ENCODE results near the gene NCR1.
"Not testable (repeated sequence)": the region's sequence is repeated elsewhere in the genome, so short reads cannot be mapped to it uniquely, and the experiment has no call there.

DNA sequence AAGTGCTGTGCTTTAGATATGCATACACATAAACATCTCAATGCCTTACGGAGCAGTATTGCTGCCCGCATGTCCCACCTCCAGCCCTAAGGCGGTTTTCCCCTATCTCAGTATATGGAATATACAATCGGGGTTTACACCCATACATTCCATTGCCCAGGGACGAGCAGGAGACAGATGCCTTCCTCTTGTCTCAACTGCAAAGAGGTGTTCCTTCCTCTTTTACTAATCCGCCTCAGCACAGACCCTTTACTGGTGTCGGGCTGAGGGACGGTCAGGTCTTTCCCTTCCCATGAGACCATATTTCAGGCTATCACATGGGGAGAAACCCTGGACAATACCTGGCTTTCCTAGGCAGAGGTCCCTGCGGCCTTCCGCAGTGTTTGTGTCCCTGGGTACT, 44.6 kb downstream of the NCR1 start:
- TF ChIP-seq, protein P1, sequence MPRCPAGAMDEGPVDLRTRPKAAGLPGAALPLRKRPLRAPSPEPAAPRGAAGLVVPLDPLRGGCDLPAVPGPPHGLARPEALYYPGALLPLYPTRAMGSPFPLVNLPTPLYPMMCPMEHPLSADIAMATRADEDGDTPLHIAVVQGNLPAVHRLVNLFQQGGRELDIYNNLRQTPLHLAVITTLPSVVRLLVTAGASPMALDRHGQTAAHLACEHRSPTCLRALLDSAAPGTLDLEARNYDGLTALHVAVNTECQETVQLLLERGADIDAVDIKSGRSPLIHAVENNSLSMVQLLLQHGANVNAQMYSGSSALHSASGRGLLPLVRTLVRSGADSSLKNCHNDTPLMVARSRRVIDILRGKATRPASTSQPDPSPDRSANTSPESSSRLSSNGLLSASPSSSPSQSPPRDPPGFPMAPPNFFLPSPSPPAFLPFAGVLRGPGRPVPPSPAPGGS (IDR thresholded peaks at IDR 0.05), result not testable (repeated sequence)
- TF ChIP-seq, protein P2, sequence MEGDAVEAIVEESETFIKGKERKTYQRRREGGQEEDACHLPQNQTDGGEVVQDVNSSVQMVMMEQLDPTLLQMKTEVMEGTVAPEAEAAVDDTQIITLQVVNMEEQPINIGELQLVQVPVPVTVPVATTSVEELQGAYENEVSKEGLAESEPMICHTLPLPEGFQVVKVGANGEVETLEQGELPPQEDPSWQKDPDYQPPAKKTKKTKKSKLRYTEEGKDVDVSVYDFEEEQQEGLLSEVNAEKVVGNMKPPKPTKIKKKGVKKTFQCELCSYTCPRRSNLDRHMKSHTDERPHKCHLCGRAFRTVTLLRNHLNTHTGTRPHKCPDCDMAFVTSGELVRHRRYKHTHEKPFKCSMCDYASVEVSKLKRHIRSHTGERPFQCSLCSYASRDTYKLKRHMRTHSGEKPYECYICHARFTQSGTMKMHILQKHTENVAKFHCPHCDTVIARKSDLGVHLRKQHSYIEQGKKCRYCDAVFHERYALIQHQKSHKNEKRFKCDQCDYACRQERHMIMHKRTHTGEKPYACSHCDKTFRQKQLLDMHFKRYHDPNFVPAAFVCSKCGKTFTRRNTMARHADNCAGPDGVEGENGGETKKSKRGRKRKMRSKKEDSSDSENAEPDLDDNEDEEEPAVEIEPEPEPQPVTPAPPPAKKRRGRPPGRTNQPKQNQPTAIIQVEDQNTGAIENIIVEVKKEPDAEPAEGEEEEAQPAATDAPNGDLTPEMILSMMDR (IDR thresholded peaks at IDR 0.05), result not testable (repeated sequence)
- not testable (repeated sequence) for TF ChIP-seq PHF8 (IDR thresholded peaks at IDR 0.05; ENCODE audit: borderline replicate concordance, low read depth); REST (IDR thresholded peaks at IDR 0.05); MYC (IDR thresholded peaks at IDR 0.05; ENCODE audit: borderline replicate concordance, low read length); POLR2A (IDR thresholded peaks at IDR 0.05; ENCODE audit: low read length); RAD21 (conservative IDR thresholded peaks at IDR 0.05 in 1 of 2, IDR thresholded peaks at IDR 0.05 in 1 of 2); EP300 (IDR thresholded peaks at IDR 0.05); JUN (IDR thresholded peaks at IDR 0.05); HDAC2 (IDR thresholded peaks at IDR 0.05); SREBF2 (IDR thresholded peaks at IDR 0.05); RNF2 (IDR thresholded peaks at IDR 0.05; ENCODE audit: borderline replicate concordance, low read depth); BHLHE40 (IDR thresholded peaks at IDR 0.05; ENCODE audit: low read depth, low read length)
- TF ChIP-seq, protein P3, sequence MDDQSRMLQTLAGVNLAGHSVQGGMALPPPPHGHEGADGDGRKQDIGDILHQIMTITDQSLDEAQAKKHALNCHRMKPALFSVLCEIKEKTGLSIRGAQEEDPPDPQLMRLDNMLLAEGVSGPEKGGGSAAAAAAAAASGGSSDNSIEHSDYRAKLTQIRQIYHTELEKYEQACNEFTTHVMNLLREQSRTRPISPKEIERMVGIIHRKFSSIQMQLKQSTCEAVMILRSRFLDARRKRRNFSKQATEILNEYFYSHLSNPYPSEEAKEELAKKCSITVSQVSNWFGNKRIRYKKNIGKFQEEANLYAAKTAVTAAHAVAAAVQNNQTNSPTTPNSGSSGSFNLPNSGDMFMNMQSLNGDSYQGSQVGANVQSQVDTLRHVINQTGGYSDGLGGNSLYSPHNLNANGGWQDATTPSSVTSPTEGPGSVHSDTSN (IDR thresholded peaks at IDR 0.05), result not testable (repeated sequence)

Data from A549 (cell line).